ENCODE data around the gene ANXA11. TPM values are rescaled to one million over a fixed set of nuclear protein-coding genes. Genes with fewer than 3 reads are reported as not detected.

Gene ANXA11
- total RNA-seq, 4 donors from 2014 or later = 126 to 213 (median 166) TPM

DNA sequence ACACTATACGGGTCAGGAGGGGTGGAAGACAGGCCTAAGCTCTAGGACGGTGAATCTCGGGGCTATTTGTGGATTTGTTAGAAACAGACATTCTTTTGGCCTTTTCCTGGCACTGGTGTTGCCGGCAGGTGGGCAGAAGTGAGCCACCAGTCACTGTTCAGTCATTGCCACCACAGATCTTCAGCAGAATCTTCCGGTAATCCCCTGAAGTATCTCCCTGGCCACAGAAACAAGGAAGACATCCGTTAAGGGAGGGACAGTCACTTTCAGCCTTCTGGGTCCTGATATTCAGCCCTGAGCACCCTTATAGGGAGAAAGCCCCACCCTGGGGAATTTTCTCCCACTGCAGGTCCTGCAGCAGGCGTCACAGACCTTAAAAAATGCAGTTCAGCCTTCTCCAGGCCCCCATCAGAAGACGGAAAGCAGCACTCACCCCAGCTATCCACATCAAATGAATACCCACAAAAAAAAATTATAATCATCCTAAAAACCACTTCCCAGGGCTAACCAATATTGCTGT lies 49.6 kb downstream of the ANXA11 start:
- no peak overlapping the region for H3K4me3 ChIP-seq
- WGBS = 77% methylated on average over 8 of the region's 8 CpGs
- TF ChIP-seq POLR2A (IDR thresholded peaks at IDR 0.05; ENCODE audit: low read depth) (no peak), EP300 (IDR thresholded peaks at IDR 0.05) (no peak), POLR2AphosphoS5 (IDR thresholded peaks at IDR 0.05) (no peak)
- TF ChIP-seq, protein P1, sequence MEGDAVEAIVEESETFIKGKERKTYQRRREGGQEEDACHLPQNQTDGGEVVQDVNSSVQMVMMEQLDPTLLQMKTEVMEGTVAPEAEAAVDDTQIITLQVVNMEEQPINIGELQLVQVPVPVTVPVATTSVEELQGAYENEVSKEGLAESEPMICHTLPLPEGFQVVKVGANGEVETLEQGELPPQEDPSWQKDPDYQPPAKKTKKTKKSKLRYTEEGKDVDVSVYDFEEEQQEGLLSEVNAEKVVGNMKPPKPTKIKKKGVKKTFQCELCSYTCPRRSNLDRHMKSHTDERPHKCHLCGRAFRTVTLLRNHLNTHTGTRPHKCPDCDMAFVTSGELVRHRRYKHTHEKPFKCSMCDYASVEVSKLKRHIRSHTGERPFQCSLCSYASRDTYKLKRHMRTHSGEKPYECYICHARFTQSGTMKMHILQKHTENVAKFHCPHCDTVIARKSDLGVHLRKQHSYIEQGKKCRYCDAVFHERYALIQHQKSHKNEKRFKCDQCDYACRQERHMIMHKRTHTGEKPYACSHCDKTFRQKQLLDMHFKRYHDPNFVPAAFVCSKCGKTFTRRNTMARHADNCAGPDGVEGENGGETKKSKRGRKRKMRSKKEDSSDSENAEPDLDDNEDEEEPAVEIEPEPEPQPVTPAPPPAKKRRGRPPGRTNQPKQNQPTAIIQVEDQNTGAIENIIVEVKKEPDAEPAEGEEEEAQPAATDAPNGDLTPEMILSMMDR (IDR thresholded peaks at IDR 0.05) = no peak
- no peaks in the 10 kb centered on the region for H3K27me3 ChIP-seq
- intact Hi-C loops (cut with DNase I) = loop anchor here (5.0 kb wide), 1 partner anchor 52 kb away; the partner anchor contains the start of gene ANXA11
- no peak for DNase-seq (ENCODE audit: extremely low spot score)
- H3K36me3 ChIP-seq = peaks cover 12 to 87% (median 78%) of the 10 kb centered on the region in 4 donors
- peaks cover 35 to 64% (median 54%) of the 10 kb centered on the region in 4 donors for H3K4me1 ChIP-seq
- peak overlapping the region; percentile 76 to 88 (median 85) for H3K27ac ChIP-seq (replicated peaks in 1 of 4)
- H3K9me3 ChIP-seq = no peaks in the 10 kb centered on the region

DNA sequence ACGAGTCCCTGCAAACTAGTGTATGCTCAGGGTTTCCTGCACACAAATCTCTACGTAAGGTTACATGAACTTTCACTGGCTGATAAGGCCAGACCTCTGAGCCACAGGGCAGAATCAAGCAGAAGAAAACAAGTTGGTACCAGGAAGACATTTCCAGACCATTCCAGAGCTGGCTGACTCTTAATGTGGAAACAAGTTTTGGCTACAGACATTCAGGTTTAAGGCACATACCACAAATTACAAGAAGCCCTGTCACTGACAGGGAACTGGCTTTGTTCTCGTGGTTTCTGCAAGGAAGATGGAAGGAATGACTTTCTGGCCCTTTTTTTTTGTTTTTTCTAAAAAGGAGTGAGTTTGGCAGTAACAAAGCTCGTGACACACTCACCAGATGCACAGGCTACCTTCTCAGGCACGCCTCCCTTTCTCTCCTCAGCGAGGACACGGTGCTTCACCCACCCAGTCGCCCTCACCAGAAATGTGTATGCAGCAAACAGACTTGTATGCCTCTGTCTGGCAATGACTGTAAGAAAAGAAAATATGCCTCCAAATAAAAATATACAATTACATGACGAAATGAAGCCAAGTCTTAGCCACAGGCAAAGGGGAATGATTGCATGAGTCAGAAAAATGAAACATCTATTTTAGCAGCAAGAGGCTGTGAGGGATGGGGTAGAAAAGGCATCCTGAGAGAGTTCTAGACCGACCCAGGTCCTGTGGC lies 50.2 kb downstream of the ANXA11 start:
- Histone ChIP-seq H3K9me3 (no peaks in the 10 kb centered on the region), H3K4me3 (no peak overlapping the region), H3K36me3 (peaks cover 9 to 87% (median 76%) of the 10 kb centered on the region in 4 donors), H3K27me3 (no peaks in the 10 kb centered on the region), H3K27ac (replicated peaks in 1 of 4) (peak overlapping the region; percentile 76 to 88 (median 85)), H3K4me1 (peaks cover 35 to 58% (median 49%) of the 10 kb centered on the region in 4 donors)
- DNase-seq (ENCODE audit: extremely low spot score) = no peak
- intact Hi-C loops (cut with DNase I) = loop anchor here (5.0 kb wide), 1 partner anchor 52 kb away; the partner anchor contains the start of gene ANXA11
- 48% methylated on average over 10 of the region's 10 CpGs for WGBS
- TF ChIP-seq, protein P1 (IDR thresholded peaks at IDR 0.05) = no peak
- TF ChIP-seq POLR2AphosphoS5 (IDR thresholded peaks at IDR 0.05) = peak in 1 of 2 donors; percentile 73

DNA sequence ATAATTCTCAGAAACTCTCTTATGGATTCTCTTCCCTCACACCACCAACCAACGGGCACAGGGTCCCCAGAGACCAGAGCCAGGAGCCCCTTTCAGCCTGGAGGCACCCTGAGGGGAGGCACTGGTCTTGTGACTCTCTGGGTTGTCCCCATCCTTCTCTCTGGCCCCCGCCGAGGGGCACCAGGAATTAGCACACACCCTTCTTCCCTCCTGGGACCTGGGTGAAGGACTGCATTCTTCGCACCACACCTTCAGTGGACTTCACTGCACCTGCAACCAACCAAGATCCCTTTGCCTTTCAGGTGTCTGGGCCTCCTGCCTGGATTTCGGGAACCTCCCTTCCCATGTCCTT lies 50.7 kb downstream of the ANXA11 start:
- 92% methylated on average over 5 of the region's 5 CpGs for WGBS
- DNase-seq (ENCODE audit: extremely low spot score) = no peak
- TF ChIP-seq POLR2AphosphoS5 (IDR thresholded peaks at IDR 0.05) = no peak
- TF ChIP-seq POLR2A (IDR thresholded peaks at IDR 0.05; ENCODE audit: low read depth) = no peak
- TF ChIP-seq, protein P1 (IDR thresholded peaks at IDR 0.05) = no peak
- no peak for TF ChIP-seq EP300 (IDR thresholded peaks at IDR 0.05)
- Histone ChIP-seq H3K27me3 (no peaks in the 10 kb centered on the region), H3K4me3 (no peak overlapping the region), H3K9me3 (peaks cover 0 to 4% (median 3%) of the 10 kb centered on the region in 4 donors), H3K27ac (replicated peaks in 1 of 4) (peak overlapping the region; percentile 76 to 88 (median 85)), H3K4me1 (peaks cover 31 to 52% (median 45%) of the 10 kb centered on the region in 4 donors), H3K36me3 (peaks cover 9 to 87% (median 73%) of the 10 kb centered on the region in 4 donors)
- intact Hi-C loops (cut with DNase I) = no loop called here

DNA sequence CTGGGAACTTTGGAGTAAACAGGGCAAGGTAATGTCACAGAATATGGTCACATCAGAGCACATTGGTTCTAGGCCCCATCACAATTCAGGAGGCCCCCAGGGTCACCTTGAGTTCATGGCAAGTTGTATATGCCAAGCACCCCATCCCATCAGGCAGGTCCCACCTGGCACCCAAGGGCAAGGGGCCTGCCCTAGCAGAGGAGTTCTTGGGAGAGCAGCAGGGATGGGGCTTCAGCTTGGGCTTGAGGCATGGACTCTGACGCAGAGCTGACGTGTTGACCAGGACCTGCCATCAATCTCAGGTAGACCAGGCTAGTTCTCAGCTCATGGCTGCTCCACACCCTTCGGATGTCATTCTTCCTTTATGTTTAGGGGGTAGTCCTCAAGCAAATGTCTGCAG lies 51.9 kb downstream of the ANXA11 start:
- Histone ChIP-seq H3K27me3 (no peaks in the 10 kb centered on the region), H3K36me3 (peaks cover 14 to 94% (median 75%) of the 10 kb centered on the region in 4 donors), H3K27ac (replicated peaks in 1 of 4) (peak overlapping the region in 2 of 4 donors; percentile 24 to 88), H3K4me1 (peaks cover 20 to 41% (median 33%) of the 10 kb centered on the region in 4 donors), H3K9me3 (peaks cover 0 to 10% (median 7%) of the 10 kb centered on the region in 4 donors), H3K4me3 (no peak overlapping the region)
- 100% methylated on average over 2 of the region's 3 CpGs for WGBS
- no peak for DNase-seq (ENCODE audit: extremely low spot score)
- intact Hi-C loops (cut with DNase I) = no loop called here
- TF ChIP-seq, protein P1 (IDR thresholded peaks at IDR 0.05) = no peak
- no peak for TF ChIP-seq EP300 (IDR thresholded peaks at IDR 0.05)
- no peak for TF ChIP-seq POLR2A (IDR thresholded peaks at IDR 0.05; ENCODE audit: low read depth)
- TF ChIP-seq POLR2AphosphoS5 (IDR thresholded peaks at IDR 0.05) = no peak

Data from esophagus muscularis mucosa (tissue), 4 donors.